Left ventricle myocardium inferior (tissue), 1 donor: ENCODE measurements around the gene RAB40C. TPM values are rescaled to one million over a fixed set of nuclear protein-coding genes. Genes with fewer than 3 reads are reported as not detected.

Experiments used
- DNase-seq: peaks from one replicate; pipeline ENCODE4 v3.0.0-alpha.2; 2020
- H3K27ac ChIP-seq: fragments of 200-600 bp; replicated peaks from 2 replicates; pipeline ENCODE4 v1.8.0; 2021
- H3K27me3 ChIP-seq: fragments of 200-600 bp; 2 replicates; pipeline ENCODE4 v1.8.0; 2021; ENCODE audit warnings: low read depth
- H3K36me3 ChIP-seq: fragments of 200-600 bp; 2 replicates; pipeline ENCODE4 v1.8.0; 2021
- H3K4me1 ChIP-seq: fragments of 200-600 bp; 2 replicates; pipeline ENCODE4 v1.8.0; 2021
- H3K4me3 ChIP-seq: fragments of 200-600 bp; 2 replicates; pipeline ENCODE4 v1.8.0; 2021; ENCODE audit warnings: mild to moderate bottlenecking, moderate library complexity
- H3K9me3 ChIP-seq: fragments of 200-600 bp; replicated peaks from 2 replicates; pipeline ENCODE4 v1.8.0; 2021
- CTCF ChIP-seq: fragments of 200-600 bp; IDR thresholded peaks from 2 replicates; pipeline ENCODE4 v1.8.0; 2021; ENCODE audit warnings: antibody characterized with exemption, mild to moderate bottlenecking, borderline replicate concordance
- intact Hi-C: fragments of 100-400 bp; cut with micrococcal nuclease; formaldehyde crosslinking; loops from one replicate; pipeline ENCODE4 v1.11.0; 2022
- total RNA-seq: library from RNA; stranded (reverse); fragmentation: NEBNext Ultra II Directional; extraction: Animal tissue kit (Norgen Biotek cat#: 25700); gene quantifications from one replicate; pipeline ENCODE4 v1.2.1, GENCODE V29; 2021
- donor health status: DM: no; HTN: yes; CAD: no; lungs with severe emphysema.

The RAB40C gene
- total RNA-seq, 1 donor from 2014 or later, result 10.3 TPM

GRCh38 chr16:569445-570254 is 20.2 kb upstream of the RAB40C start, which contains the start of gene PIGQ:
PIGQ (plus strand) TSS chr16:569968; CDS start chr16:574075, 4,107 bp downstream.
- DNase-seq, result peak; percentile 71
- Histone ChIP-seq H3K27ac (peak within 1 kb of the TSS; percentile 89), H3K36me3 (peaks cover 8% of the 10 kb centered on the region), H3K27me3 (peaks cover 5% of the 10 kb centered on the region), H3K4me3 (peak within 1 kb of the TSS; percentile 80), H3K4me1 (peaks cover 48% of the 10 kb centered on the region), H3K9me3 (no peaks in the 10 kb centered on the region)
- intact Hi-C loops, result no loop called here
- no peak for TF ChIP-seq CTCF

- DNase-seq, result no peak
- no peak for TF ChIP-seq CTCF
- no peak overlapping the region for H3K4me3 ChIP-seq
- H3K9me3 ChIP-seq, result no peaks in the 10 kb centered on the region
- peaks cover 21% of the 10 kb centered on the region for H3K36me3 ChIP-seq
- peaks cover 25% of the 10 kb centered on the region for H3K4me1 ChIP-seq
- intact Hi-C loops, result no loop called here
- H3K27me3 ChIP-seq, result no peaks in the 10 kb centered on the region
- H3K27ac ChIP-seq, result no peak overlapping the region
Observed at GRCh38 chr16:572865-573650, 16.8 kb upstream of the RAB40C start.

- Histone ChIP-seq H3K9me3 (no peaks in the 10 kb centered on the region), H3K27ac (no peak overlapping the region), H3K27me3 (no peaks in the 10 kb centered on the region), H3K36me3 (peaks cover 21% of the 10 kb centered on the region), H3K4me3 (no peak overlapping the region), H3K4me1 (peaks cover 19% of the 10 kb centered on the region)
- no peak for DNase-seq
- TF ChIP-seq CTCF, result no peak
- intact Hi-C loops, result no loop called here
Observed at GRCh38 chr16:574021-574760, 15.7 kb upstream of the RAB40C start.

GRCh38 chr16:575354-576196 is 14.3 kb upstream of the RAB40C start:
- no peaks in the 10 kb centered on the region for H3K27me3 ChIP-seq
- peaks cover 10% of the 10 kb centered on the region for H3K4me1 ChIP-seq
- no peak overlapping the region for H3K27ac ChIP-seq
- no peak overlapping the region for H3K4me3 ChIP-seq
- H3K9me3 ChIP-seq, result no peaks in the 10 kb centered on the region
- intact Hi-C loops, result no loop called here
- no peak for TF ChIP-seq CTCF
- peaks cover 21% of the 10 kb centered on the region for H3K36me3 ChIP-seq
- DNase-seq, result no peak
